IPS DF 4.7 (cell line): ENCODE data around the gene PGLYRP1.

Source experiments
- DNase-seq: peaks from one replicate; pipeline ENCODE4 v3.0.0-alpha.2; 2013; ENCODE audit warnings: low spot score; ENCODE audit errors: extremely low read depth

The PGLYRP1 gene

GRCh38 chr19:46022431-46023310 lies at the start of gene PGLYRP1:
PGLYRP1 (minus strand) TSS chr19:46023053; CDS start chr19:46023021, 32 bp downstream.
- DNase-seq, result no peak

- DNase-seq, result no peak
These were observed 47.0 kb upstream of the PGLYRP1 start for GRCh38 chr19:46069806-46070341.

- DNase-seq, result no peak
These were observed 45.7 kb upstream of the PGLYRP1 start for GRCh38 chr19:46068345-46069258.

- no peak for DNase-seq
These were observed 44.8 kb upstream of the PGLYRP1 start for GRCh38 chr19:46067691-46068090.

GRCh38 chr19:46066471-46066870 lies 43.6 kb upstream of the PGLYRP1 start:
- DNase-seq, result no peak

GRCh38 chr19:46065486-46066071 lies 42.7 kb upstream of the PGLYRP1 start:
- DNase-seq, result no peak

GRCh38 chr19:46063201-46063600 lies 40.3 kb upstream of the PGLYRP1 start:
- no peak for DNase-seq

- DNase-seq, result no peak
These were observed 37.2 kb upstream of the PGLYRP1 start for GRCh38 chr19:46060012-46060411.

GRCh38 chr19:46058778-46059177 lies 35.9 kb upstream of the PGLYRP1 start:
- no peak for DNase-seq

GRCh38 chr19:46056536-46056935 lies 33.7 kb upstream of the PGLYRP1 start:
- no peak for DNase-seq

- DNase-seq, result no peak
These were observed 30.0 kb upstream of the PGLYRP1 start for GRCh38 chr19:46052896-46053295.

- peak; percentile 41 for DNase-seq
These were observed 26.7 kb upstream of the PGLYRP1 start for GRCh38 chr19:46049597-46049996.

GRCh38 chr19:46043519-46043918 lies 20.7 kb upstream of the PGLYRP1 start:
- no peak for DNase-seq

GRCh38 chr19:46042252-46042883 lies 19.5 kb upstream of the PGLYRP1 start:
- DNase-seq, result no peak

GRCh38 chr19:46040952-46041500 lies 18.2 kb upstream of the PGLYRP1 start, which contains the start of gene IGFL4:
IGFL4 (minus strand) TSS chr19:46041002; CDS start chr19:46040962, 40 bp downstream.
- DNase-seq, result no peak

GRCh38 chr19:46040125-46040524 lies 17.3 kb upstream of the PGLYRP1 start:
- no peak for DNase-seq

GRCh38 chr19:46036744-46037128 lies 13.9 kb upstream of the PGLYRP1 start:
- DNase-seq, result no peak

GRCh38 chr19:46035986-46036743 lies 13.3 kb upstream of the PGLYRP1 start:
- no peak for DNase-seq

GRCh38 chr19:46035546-46035945 lies 12.7 kb upstream of the PGLYRP1 start:
- no peak for DNase-seq

- no peak for DNase-seq
These were observed 10.5 kb upstream of the PGLYRP1 start for GRCh38 chr19:46033401-46033800.
